Subcutaneous adipose tissue (tissue), 4 donors: ENCODE results near the gene CDH5. TPM values are rescaled to one million over a fixed set of nuclear protein-coding genes. Genes with fewer than 3 reads are reported as not detected.

Experiments
- total RNA-seq, 4 donors: library from RNA; depleted of rRNA; stranded (reverse); fragments of >200 nt; gene quantifications; one replicate each; pipeline ENCODE4 v1.1.0, GENCODE V29; 2016
- TF ChIP-seq, protein P1 (sequence below): fragments of 450-650 bp; IDR thresholded peaks from one replicate; pipeline ENCODE4 v1.5.1; 2016; ENCODE audit warnings: low read depth, mild to moderate bottlenecking, control low read depth, antibody characterized with exemption, moderate library complexity

The CDH5 gene
- total RNA-seq, 4 donors from 2014 or later = 28.7 to 155 (median 43.2) TPM

DNA sequence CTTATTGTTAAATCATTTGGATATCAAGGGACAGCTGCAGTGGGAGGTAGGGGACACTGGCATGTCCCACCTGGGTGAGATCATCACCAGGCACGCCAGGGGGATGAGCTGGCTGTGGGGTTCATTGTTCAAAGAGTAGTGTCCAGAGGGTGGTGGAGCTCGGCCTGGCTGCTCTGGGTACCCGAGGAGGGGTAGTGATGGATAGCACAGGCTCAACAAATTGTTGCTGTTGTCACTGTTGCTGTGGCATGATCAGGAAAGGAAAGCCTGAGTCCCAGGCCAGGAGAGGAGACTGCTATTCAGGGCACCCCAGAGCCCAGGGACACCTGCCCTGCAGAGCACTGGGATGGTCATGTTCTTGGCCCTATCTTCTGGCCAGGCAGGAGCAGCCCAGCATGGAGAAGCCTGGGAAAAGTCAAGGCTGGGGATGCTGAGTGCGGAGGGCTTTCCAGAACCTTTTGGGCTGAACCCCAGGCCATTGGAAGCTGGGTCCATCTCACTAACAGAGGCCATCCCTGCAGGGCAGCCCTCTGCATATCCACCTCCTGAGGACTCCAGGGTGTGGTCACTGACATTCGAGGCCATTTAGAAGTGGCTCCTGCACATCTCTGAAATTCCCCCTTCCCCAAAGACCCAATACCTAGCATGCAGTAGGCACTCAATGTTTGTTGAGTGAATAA lies 72.7 kb downstream of the CDH5 start:
- TF ChIP-seq, protein P1, sequence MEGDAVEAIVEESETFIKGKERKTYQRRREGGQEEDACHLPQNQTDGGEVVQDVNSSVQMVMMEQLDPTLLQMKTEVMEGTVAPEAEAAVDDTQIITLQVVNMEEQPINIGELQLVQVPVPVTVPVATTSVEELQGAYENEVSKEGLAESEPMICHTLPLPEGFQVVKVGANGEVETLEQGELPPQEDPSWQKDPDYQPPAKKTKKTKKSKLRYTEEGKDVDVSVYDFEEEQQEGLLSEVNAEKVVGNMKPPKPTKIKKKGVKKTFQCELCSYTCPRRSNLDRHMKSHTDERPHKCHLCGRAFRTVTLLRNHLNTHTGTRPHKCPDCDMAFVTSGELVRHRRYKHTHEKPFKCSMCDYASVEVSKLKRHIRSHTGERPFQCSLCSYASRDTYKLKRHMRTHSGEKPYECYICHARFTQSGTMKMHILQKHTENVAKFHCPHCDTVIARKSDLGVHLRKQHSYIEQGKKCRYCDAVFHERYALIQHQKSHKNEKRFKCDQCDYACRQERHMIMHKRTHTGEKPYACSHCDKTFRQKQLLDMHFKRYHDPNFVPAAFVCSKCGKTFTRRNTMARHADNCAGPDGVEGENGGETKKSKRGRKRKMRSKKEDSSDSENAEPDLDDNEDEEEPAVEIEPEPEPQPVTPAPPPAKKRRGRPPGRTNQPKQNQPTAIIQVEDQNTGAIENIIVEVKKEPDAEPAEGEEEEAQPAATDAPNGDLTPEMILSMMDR = no peak

DNA sequence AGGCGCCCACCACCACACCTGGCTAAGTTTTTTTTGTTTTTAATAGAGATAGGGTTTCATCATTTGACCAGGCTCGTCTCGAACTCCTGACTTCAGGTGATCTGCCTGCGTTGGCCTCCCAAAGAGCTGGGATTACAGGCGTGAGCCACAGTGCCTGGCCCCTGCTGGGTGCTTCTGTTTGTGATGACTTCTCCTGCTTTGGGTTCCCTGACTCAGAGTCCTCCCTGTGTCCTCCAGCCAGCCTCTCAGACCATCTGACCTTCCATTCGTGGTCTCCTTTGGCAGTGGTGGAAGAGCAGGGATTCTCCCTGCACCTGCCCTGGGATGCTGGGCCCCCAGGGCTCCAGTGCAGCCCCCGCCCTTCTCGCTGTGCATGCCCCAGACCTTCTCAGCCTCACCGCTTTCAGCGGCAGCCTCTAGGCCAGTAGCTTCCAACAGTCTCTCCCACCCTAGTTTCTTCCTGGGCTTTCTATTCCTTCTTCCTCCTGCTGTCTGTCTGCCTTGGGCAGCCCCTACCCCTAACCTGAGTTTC lies 73.8 kb downstream of the CDH5 start:
- TF ChIP-seq, protein P1 = no peak

GRCh38 chr16:66440970-66441369 lies 74.5 kb downstream of the CDH5 start:
- TF ChIP-seq, protein P1 = no peak

GRCh38 chr16:66441586-66442375 lies 75.3 kb downstream of the CDH5 start:
- TF ChIP-seq, protein P1 = no peak

GRCh38 chr16:66442502-66443268 lies 76.2 kb downstream of the CDH5 start:
- TF ChIP-seq, protein P1 = no peak

- TF ChIP-seq, protein P1 = no peak
Measured at GRCh38 chr16:66443269-66443652, 76.8 kb downstream of the CDH5 start.
